NCI-H1105 treated with DMSO at 0.1 percent for 48 hours (cell line): Measurements from ENCODE around the gene C3orf33.
A peak's percentile ranks its signal among the peaks of the same experiment; 100 is the strongest.
"Not testable (repeated sequence)": the region's sequence is repeated elsewhere in the genome, so short reads cannot be mapped to it uniquely, and the experiment has no call there.

Source experiments
- DNase-seq: peaks from one replicate; lab custom pipeline; 2025; lab: John Stamatoyannopoulos, UW

The C3orf33 gene

DNA sequence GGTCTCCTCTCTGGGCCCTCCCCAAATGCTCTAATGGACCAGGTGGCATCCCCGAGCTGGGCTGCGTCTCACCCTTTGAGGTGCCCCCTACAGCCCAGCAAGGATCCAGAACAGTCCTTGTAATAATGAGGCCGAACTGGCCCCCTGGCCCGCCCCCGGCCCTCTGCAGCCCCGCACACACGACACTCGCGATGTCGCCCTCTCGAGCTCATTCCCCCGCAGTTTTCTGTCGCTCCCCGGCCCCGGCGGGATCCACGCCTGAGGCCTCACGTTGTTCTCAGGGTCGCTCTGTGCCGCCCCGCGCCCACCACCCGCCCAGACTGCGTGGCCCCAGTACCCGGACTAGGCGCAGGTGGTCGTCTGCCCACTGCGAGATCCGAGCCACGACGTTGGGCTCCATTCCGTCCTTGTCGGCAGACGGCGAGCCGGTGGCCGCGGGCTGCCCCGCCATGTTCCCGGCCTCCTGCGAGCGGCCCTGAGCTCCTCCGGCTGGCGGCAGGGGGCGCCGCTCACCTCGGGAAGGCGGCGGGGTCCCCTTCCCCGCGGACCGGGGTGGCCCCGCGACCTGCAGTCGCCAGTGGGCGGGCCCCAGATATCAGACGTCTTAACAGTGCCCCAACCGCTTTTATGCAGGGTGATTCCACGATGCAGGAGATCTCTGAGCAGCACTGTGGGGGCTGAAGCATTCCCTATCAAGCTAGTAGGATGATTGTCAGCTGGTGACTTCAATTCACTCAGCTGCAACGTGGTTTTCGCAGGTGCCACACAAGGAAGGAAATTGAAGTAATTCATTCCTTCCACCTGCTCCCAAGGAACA, at the start of gene C3orf33:
Gene C3orf33 (minus strand): TSS at position 477 of the 817 bp plus-strand sequence. CDS start 26 bp downstream, at position 451.
- peak; percentile 81 for DNase-seq

- DNase-seq, result peak; percentile 100
Measured at GRCh38 chr3:155854141-155854940, 48.3 kb upstream of the C3orf33 start, which contains the start of gene SLC33A1. Gene SLC33A1, minus strand, starts transcription at chr3:155854427. Its CDS starts 430 bp downstream, at chr3:155853997.

GRCh38 chr3:155853214-155854140, 47.4 kb upstream of the C3orf33 start:
- DNase-seq, result peak; percentile 26

GRCh38 chr3:155852341-155852740, 46.3 kb upstream of the C3orf33 start:
- no peak for DNase-seq

DNA sequence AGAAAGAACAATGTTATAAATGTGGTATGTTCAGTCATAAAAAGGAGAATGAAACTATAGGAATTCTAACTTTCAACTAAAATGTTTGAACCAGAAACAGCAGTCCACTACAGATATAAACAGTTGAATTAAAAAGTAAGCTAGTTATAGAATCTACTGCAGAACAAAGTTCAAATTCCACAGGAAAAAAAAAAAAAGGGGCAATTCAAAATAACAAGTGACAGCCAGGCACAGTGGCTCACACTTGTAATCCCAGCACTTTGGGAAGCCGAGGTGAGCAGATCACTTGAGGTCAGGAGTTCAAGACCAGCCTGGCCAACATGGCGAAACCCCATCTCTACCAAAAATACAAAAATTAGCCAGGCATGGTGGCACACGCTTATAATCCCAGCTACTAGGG, 43.3 kb upstream of the C3orf33 start:
- not testable (repeated sequence) for DNase-seq

- DNase-seq, result no peak
Measured at GRCh38 chr3:155847993-155848392, 41.9 kb upstream of the C3orf33 start.

- DNase-seq, result no peak
Measured at GRCh38 chr3:155846119-155846518, 40.0 kb upstream of the C3orf33 start.

- no peak for DNase-seq
Measured at GRCh38 chr3:155843569-155843968, 37.5 kb upstream of the C3orf33 start.

DNA sequence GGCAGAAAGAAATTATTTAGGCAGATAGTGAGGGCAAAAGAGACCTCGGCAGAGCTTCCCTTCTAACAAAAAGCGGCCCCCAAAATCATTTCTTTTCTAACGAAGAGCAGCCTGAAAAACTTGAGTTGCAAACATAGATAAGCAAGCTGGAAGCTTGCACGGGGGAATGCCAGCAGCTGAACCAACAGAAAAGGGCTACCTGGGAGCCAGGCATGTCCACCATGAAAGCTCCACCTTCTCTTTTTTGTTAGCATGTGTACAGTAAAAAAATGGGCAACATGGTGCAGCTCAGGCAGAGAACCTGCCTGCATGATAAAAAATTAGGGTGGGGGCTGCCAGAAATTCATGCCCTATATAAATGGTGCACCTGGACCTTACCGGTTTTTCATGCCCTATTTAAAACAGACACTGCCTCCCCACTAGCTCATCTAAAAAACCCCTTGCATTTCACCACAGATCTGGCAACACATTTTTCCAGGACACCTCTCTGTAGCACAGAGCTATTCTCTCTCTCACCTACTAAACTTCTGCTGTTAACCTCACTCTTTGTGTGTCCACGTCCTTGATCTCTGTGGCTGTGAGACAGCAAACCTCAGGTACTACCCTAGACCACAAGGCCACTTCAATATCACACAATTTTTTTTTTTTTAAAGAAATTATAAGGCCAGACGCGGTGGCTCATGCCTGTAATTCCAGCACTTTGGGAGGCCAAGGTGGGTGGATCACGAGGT, 29.4 kb upstream of the C3orf33 start:
- DNase-seq, result no peak

DNA sequence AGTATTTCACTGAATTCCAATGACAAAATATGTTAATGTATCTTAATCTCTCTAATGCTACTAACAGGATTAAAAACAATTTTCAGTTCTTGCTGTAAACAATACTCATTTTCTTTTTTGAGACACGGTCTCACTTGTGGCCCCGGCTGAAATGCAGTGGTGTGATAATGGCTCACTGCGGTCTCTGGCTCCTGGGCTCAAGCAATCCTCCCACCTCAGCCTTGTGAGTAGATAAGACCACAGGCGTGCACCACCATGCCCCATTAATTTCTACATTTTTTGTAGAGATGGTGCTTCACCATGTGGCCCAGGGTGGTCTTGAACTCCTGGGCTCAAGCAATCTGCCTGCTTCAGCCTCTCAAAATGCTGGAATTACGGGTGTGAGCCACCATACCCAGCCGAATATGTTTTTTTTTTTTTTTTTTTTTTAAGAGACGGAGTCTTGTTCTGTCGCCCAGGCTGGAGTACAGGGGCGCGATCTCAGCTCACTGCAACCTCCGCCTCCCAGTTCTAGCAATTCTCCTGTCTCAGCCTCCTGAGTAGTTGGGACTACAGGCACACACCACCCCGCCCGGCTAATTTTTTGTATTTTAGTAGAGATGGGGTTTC, 22.5 kb upstream of the C3orf33 start:
- DNase-seq, result not testable (repeated sequence)

DNA sequence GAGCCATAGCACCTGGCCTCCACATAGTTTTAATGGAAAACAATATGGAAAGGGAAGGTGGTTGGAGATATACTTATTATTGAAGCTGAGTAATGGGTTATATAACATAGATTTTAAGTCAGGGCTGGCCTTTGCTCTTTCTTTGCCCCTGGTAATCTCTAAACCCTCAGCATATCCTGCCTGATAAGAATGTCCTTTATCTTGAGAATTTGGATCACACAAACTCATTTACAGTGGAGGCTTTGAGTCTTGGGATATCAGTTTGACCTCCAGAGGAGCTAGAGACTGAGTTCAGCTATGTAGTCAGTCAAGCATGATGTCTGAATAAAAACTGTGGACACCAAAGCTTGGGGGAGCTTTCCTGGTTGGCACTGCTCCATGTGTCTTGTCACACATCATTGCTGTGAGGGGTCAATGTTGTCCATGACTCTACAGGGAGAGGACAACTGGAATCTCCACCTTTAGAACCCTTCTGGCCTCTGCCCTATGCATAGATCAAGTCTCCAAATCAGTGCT, 9.0 kb upstream of the C3orf33 start:
- DNase-seq, result no peak

DNA sequence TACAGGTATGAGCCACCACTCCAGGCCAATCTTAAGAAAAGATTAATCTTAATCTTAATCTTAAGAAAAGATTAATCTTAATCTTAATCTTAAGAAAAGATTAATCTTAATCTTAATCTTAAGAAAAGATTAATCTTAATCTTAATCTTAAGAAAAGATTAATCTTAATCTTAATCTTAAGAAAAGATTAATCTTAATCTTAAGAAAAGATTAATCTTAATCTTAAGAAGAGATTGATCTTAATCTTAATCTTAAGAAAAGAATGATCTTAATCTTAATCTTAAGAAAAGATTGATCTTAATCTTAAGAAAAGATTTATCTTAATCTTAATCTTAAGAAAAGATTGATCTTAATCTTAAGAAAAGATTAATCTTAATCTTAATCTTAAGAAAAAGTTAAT, 7.1 kb upstream of the C3orf33 start:
- not testable (repeated sequence) for DNase-seq

DNA sequence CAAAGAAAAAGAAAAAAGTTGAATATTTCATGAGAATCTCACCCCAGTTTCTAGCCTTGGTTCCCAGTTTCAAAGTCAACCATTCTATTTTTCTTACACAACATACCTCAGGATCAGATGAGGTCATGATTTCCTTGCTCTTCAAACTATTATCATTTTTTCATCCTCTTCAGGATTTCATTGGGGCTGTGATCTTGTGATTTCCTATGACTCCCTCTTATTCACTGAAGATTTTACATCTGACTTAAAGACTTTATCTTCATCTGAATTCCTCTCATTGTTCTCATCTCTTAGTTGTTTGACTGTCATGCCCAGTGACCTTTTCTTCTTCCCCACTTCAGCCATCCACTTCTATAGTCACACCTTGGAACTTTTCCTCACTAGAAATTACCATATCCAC, 3.1 kb upstream of the C3orf33 start:
- no peak for DNase-seq

GRCh38 chr3:155807823-155808222, 1.7 kb upstream of the C3orf33 start:
- no peak for DNase-seq

GRCh38 chr3:155805204-155805801, 775 bp downstream of the C3orf33 start:
- DNase-seq, result no peak

- no peak for DNase-seq
Measured at GRCh38 chr3:155804323-155804722, 1.8 kb downstream of the C3orf33 start.

- no peak for DNase-seq
Measured at GRCh38 chr3:155792532-155792931, 13.5 kb downstream of the C3orf33 start.

GRCh38 chr3:155791190-155791589, 14.9 kb downstream of the C3orf33 start:
- no peak for DNase-seq

- no peak for DNase-seq
Measured at GRCh38 chr3:155790272-155790925, 15.7 kb downstream of the C3orf33 start.
